Measurements from ENCODE around the gene MRPL36.
"Not testable (repeated sequence)": the region's sequence is repeated elsewhere in the genome, so short reads cannot be mapped to it uniquely, and the experiment has no call there.

The MRPL36 gene

DNA sequence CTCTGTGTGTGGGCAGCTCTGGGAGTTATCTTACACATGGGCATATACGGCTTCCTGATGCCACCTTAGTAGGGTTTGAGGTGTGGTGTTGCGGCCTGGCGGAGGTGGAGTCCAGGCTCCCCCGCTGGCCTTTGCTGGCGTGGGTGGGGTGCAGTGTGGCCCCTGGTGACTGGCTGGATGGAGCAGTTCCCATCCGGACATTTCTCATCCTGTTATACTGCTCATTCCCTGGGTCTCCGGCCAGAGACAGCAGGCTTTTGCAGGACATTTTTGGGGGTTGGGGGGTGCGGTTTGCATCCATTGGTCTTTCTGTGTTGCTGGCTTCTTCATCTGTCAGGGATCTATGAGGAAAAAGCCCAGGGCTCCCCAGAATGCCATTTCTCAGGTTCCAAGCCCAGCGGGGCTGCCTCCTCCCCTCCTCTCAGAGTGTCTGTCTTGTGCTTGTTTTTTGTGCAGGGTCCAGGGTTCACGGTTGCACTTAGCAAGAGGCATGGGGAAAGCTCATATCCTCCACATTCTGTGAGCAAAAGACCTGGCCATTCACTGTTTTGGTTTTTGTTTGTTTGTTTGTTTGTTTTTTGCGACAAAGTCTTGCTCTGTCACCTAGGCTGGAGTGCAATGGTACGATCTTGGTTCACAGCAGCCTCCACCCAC, 23.9 kb upstream of the MRPL36 start:
- TF ChIP-seq, protein P1, sequence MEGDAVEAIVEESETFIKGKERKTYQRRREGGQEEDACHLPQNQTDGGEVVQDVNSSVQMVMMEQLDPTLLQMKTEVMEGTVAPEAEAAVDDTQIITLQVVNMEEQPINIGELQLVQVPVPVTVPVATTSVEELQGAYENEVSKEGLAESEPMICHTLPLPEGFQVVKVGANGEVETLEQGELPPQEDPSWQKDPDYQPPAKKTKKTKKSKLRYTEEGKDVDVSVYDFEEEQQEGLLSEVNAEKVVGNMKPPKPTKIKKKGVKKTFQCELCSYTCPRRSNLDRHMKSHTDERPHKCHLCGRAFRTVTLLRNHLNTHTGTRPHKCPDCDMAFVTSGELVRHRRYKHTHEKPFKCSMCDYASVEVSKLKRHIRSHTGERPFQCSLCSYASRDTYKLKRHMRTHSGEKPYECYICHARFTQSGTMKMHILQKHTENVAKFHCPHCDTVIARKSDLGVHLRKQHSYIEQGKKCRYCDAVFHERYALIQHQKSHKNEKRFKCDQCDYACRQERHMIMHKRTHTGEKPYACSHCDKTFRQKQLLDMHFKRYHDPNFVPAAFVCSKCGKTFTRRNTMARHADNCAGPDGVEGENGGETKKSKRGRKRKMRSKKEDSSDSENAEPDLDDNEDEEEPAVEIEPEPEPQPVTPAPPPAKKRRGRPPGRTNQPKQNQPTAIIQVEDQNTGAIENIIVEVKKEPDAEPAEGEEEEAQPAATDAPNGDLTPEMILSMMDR (conservative IDR thresholded peaks at IDR 0.05) = no peak
- no peak for TF ChIP-seq ZFX (IDR thresholded peaks at IDR 0.05)
- no peak overlapping the region for H3K27ac ChIP-seq

DNA sequence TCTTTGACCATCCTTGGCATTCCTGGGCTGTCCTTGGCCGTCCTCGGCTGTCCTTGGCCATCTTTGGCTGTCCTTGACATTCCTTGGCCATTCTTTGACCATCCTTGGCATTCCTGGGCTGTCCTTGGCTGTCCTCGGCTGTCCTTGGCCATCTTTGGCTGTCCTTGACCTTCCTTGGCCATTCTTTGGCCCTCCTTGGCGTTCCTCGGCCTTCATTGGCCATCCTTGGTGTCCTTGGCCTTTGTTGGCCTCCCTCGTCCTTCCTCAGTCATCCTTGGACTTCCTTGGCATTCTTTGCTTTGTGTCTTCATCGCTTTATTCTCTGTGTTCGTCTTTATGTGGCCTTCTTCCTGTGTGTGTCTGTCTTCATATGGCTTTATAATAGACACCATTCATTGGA, 22.2 kb upstream of the MRPL36 start:
- TF ChIP-seq, protein P1 (conservative IDR thresholded peaks at IDR 0.05) = no peak
- TF ChIP-seq ZFX (IDR thresholded peaks at IDR 0.05) = no peak
- no peak overlapping the region for H3K27ac ChIP-seq

DNA sequence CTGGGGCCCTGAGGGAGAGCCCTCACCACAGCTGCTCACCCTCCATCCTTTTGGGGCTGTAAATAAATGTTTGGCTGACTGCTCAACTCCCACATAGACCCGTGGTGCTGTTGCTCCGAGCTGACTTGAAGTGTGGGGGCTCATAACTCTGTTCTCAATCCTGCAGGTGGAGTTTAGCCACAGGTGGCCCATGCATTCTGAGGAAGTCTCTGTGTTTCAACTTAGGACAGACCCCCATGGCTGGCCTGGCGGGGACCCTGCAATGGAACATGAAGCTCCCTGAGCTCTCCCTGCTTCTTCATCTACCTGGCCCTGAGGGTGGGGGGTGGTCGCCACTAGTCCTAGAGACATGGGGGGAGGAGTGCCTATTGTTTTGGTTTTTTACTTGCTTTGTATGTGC, 21.3 kb upstream of the MRPL36 start:
- no peak overlapping the region for H3K27ac ChIP-seq
- TF ChIP-seq, protein P1 (conservative IDR thresholded peaks at IDR 0.05) = no peak
- TF ChIP-seq ZFX (IDR thresholded peaks at IDR 0.05) = no peak

DNA sequence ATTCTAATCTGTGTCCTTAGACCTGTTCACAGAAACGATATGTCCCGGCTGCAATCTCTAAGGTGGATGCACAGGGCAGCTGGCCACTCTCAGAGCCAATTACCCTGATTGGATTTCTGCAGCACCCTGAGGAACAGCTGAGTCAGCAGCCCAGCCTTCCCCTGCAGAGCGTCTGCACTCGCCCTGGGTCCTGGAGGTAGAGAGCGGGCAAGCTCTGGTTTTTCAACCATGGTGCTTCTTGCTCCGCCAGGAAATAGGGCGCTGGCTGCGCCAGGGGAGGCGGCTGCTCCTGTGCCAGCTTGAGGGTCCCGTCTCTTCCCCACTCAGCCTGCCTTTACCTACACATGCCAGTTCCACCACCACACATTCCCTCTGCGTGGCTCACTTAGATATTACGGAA, 20.7 kb upstream of the MRPL36 start:
- no peak for TF ChIP-seq ZFX (IDR thresholded peaks at IDR 0.05)
- TF ChIP-seq, protein P1 (conservative IDR thresholded peaks at IDR 0.05) = no peak
- H3K27ac ChIP-seq = no peak overlapping the region

DNA sequence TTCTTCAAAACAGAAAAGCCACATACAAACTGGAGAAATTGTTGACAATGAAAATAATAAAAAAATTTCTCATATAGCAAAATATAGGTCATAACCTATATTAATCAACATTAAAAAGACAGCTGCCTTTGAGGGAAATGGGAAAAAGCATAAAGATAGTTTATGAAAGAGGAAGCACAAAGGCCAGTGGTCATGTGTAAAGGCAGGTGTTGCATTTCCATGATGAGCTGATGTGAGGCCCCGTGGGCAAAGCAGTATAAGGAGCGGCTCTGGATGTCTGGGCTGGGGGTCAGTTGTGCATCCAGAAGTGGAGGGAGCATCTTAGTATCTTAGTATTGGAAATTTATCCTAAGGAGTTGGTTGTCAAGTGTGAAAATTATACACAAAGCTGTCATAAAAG, 19.8 kb upstream of the MRPL36 start:
- H3K27ac ChIP-seq = no peak overlapping the region
- TF ChIP-seq, protein P1 (conservative IDR thresholded peaks at IDR 0.05) = no peak
- no peak for TF ChIP-seq ZFX (IDR thresholded peaks at IDR 0.05)

DNA sequence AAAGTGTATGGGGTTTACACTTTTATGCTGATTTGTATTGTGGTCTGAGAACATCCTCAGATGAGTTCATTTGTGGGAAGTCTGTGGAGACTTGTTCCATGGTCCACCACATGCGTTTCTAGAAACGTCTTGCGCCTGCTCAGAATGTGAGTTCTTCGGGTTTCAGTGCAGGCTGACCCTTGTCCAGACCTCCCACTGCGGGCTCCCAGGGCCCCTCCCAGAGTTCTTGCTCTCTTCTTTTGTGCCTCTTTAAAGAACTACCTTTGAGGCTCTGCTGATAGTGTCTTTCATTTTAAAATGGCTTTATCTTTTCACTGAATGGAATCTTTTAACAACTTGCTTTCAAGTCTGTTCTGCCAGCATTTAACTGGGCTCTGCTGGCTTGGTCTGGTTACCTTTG, 19.1 kb upstream of the MRPL36 start:
- TF ChIP-seq, protein P1 (conservative IDR thresholded peaks at IDR 0.05) = no peak
- no peak for TF ChIP-seq ZFX (IDR thresholded peaks at IDR 0.05)
- no peak overlapping the region for H3K27ac ChIP-seq

DNA sequence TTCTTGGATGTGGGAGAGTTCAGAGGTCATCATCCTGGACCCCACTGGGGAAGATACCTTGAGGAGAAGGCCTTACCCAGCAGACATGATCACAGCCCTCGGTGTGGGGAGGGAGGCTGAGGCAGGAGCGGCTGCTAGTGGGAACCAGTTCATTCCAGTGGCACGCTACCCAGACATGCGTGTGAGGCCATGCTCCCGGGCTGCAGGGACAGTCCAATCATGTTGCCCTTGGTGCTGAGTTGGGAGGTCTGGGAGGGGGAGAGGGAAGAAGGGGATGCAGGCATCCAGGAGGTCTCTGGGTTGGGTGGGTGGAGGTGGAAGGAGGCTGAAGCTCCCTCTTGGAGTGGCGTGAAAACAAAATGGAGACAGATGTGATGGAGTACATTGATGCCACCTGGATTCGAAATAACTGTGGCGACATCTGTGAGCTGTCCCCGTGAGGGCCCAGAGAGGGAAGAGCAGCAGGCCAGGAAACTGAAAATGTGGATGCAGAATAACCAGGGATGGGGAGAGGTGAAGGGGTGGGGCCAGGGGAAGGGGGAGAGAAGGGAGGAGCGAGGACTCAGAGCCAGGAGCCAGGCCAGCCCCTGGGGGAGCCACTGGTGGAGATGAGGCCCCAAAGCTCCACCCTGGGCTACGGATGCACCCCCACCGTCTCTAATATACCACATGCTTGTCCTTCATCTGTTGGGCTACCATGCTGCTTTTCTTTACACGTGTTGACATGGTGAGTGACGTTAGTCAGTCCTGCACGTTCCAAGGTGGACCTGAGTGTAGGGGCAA, 17.8 kb upstream of the MRPL36 start:
- no peak overlapping the region for H3K27ac ChIP-seq
- TF ChIP-seq ZFX (IDR thresholded peaks at IDR 0.05) = no peak
- TF ChIP-seq, protein P1 (conservative IDR thresholded peaks at IDR 0.05) = no peak

DNA sequence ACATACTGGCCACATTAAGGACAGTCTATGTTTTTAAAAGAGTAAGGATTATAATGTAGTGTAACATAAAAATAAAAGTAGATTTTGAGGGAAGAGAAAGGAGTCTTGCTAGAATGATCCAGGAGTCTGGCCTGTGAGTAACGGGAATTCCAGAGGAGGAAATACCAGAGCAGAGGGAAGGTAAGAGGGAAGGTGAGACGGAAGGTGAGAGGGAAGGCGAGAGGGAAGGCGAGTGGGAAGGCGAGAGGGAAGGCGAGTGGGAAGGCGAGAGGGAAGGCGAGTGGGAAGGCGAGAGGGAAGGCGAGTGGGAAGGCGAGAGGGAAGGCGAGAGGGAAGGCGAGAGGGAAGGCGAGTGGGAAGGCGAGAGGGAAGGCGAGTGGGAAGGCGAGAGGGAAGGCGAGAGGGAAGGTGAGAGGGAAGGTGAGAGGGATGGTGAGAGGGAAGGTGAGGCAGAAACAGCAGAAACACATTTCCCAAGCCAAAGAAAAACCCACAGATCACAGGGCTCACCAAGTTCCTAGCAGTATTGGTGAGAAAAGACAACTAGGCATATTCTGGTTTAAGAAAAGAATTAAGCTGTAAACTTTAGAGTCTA, 17.0 kb upstream of the MRPL36 start:
- not testable (repeated sequence) for H3K27ac ChIP-seq

Measured in C4-2B (cell line).